Measurements from ENCODE around the gene ACER2. TPM values are rescaled to one million over a fixed set of nuclear protein-coding genes. Genes with fewer than 3 reads are reported as not detected.
"Not testable (repeated sequence)": the region's sequence is repeated elsewhere in the genome, so short reads cannot be mapped to it uniquely, and the experiment has no call there.

Gene ACER2
- total and polyA plus RNA-seq, 5 donors from 2014 or later = 0.21 to 2.9 (median 0.87) TPM

- Mint-ChIP-seq H3K4me1 (peaks cover 0 to 2% (median 0%) of the 10 kb centered on the region in 4 donors), H3K9me3 (peaks cover 0 to 1% (median 0%) of the 10 kb centered on the region in 7 donors), H3K27ac (peak overlapping the region in 1 of 3 donors; percentile 42), H3K36me3 (peaks cover 29% of the 10 kb centered on the region), H3K27me3 (no peaks in the 10 kb centered on the region), H3K4me3 (no peak overlapping the region)
- Histone ChIP-seq H3K27ac (ENCODE audit: insufficient read depth, low read length, poor library complexity, severe bottlenecking) (no peak overlapping the region), H3K4me3 (ENCODE audit: low read depth, low read length) (no peak overlapping the region), H3K4me1 (ENCODE audit: control insufficient read depth, insufficient read depth, low read length, poor library complexity, severe bottlenecking) (no peaks in the 10 kb centered on the region), H3K36me3 (ENCODE audit: control insufficient read depth, insufficient read depth, low read length) (peaks cover 7% of the 10 kb centered on the region), H3K27me3 (ENCODE audit: control insufficient read depth, insufficient read depth, low read length) (no peaks in the 10 kb centered on the region), H3K9me3 (ENCODE audit: control insufficient read depth in 2 of 2, low read length in 2 of 2) (no peaks in the 10 kb centered on the region)
- ATAC-seq (ENCODE audit: low read depth in 2 of 2) = no peak
- DNase-seq = no peak
These were observed 14.4 kb downstream of the ACER2 start for GRCh38 chr9:19423163-19423562.

- Histone ChIP-seq H3K4me3 (ENCODE audit: low read depth, low read length) (no peak overlapping the region), H3K27ac (ENCODE audit: insufficient read depth, low read length, poor library complexity, severe bottlenecking) (no peak overlapping the region), H3K36me3 (ENCODE audit: control insufficient read depth, insufficient read depth, low read length) (peaks cover 7% of the 10 kb centered on the region), H3K9me3 (ENCODE audit: control insufficient read depth in 2 of 2, low read length in 2 of 2) (no peaks in the 10 kb centered on the region), H3K4me1 (ENCODE audit: control insufficient read depth, insufficient read depth, low read length, poor library complexity, severe bottlenecking) (no peaks in the 10 kb centered on the region), H3K27me3 (ENCODE audit: control insufficient read depth, insufficient read depth, low read length) (no peaks in the 10 kb centered on the region)
- no peak for DNase-seq
- H3K27ac Mint-ChIP-seq = no peak overlapping the region
- no peaks in the 10 kb centered on the region for H3K27me3 Mint-ChIP-seq
- no peak overlapping the region for H3K4me3 Mint-ChIP-seq
- H3K9me3 Mint-ChIP-seq = peaks cover 0 to 1% (median 0%) of the 10 kb centered on the region in 7 donors
- H3K4me1 Mint-ChIP-seq = peaks cover 0 to 2% (median 0%) of the 10 kb centered on the region in 4 donors
- H3K36me3 Mint-ChIP-seq = peaks cover 33% of the 10 kb centered on the region
- ATAC-seq (ENCODE audit: low read depth in 2 of 2) = no peak
These were observed 15.5 kb downstream of the ACER2 start for GRCh38 chr9:19424176-19424779.

- no peak overlapping the region for H3K4me3 ChIP-seq (ENCODE audit: low read depth, low read length)
- H3K4me1 ChIP-seq (ENCODE audit: control insufficient read depth, insufficient read depth, low read length, poor library complexity, severe bottlenecking) = no peaks in the 10 kb centered on the region
- Mint-ChIP-seq H3K4me3 (no peak overlapping the region), H3K36me3 (peaks cover 38% of the 10 kb centered on the region), H3K27ac (no peak overlapping the region), H3K27me3 (no peaks in the 10 kb centered on the region), H3K4me1 (no peaks in the 10 kb centered on the region), H3K9me3 (no peaks in the 10 kb centered on the region)
- ATAC-seq (ENCODE audit: low read depth in 2 of 2) (no peak), DNase-seq (no peak)
- no peaks in the 10 kb centered on the region for H3K27me3 ChIP-seq (ENCODE audit: control insufficient read depth, insufficient read depth, low read length)
- H3K36me3 ChIP-seq (ENCODE audit: control insufficient read depth, insufficient read depth, low read length) = peaks cover 4% of the 10 kb centered on the region
- H3K27ac ChIP-seq (ENCODE audit: insufficient read depth, low read length, poor library complexity, severe bottlenecking) = no peak overlapping the region
- no peaks in the 10 kb centered on the region for H3K9me3 ChIP-seq (ENCODE audit: control insufficient read depth in 2 of 2, low read length in 2 of 2)
These were observed 20.8 kb downstream of the ACER2 start for GRCh38 chr9:19429595-19429994.

- Mint-ChIP-seq H3K27me3 (no peaks in the 10 kb centered on the region), H3K4me1 (no peaks in the 10 kb centered on the region), H3K4me3 (no peak overlapping the region), H3K27ac (no peak overlapping the region), H3K36me3 (peaks cover 36% of the 10 kb centered on the region), H3K9me3 (no peaks in the 10 kb centered on the region)
- no peak overlapping the region for H3K27ac ChIP-seq (ENCODE audit: insufficient read depth, low read length, poor library complexity, severe bottlenecking)
- no peaks in the 10 kb centered on the region for H3K4me1 ChIP-seq (ENCODE audit: control insufficient read depth, insufficient read depth, low read length, poor library complexity, severe bottlenecking)
- no peak overlapping the region for H3K4me3 ChIP-seq (ENCODE audit: low read depth, low read length)
- ATAC-seq (ENCODE audit: low read depth in 2 of 2) = no peak
- no peaks in the 10 kb centered on the region for H3K9me3 ChIP-seq (ENCODE audit: control insufficient read depth in 2 of 2, low read length in 2 of 2)
- H3K27me3 ChIP-seq (ENCODE audit: control insufficient read depth, insufficient read depth, low read length) = no peaks in the 10 kb centered on the region
- peaks cover 6% of the 10 kb centered on the region for H3K36me3 ChIP-seq (ENCODE audit: control insufficient read depth, insufficient read depth, low read length)
- DNase-seq = no peak
These were observed 21.5 kb downstream of the ACER2 start for GRCh38 chr9:19430201-19430760.

- H3K36me3 Mint-ChIP-seq = peaks cover 33% of the 10 kb centered on the region
- Histone ChIP-seq H3K4me3 (ENCODE audit: low read depth, low read length) (no peak overlapping the region), H3K27me3 (ENCODE audit: control insufficient read depth, insufficient read depth, low read length) (no peaks in the 10 kb centered on the region), H3K9me3 (ENCODE audit: control insufficient read depth in 2 of 2, low read length in 2 of 2) (no peaks in the 10 kb centered on the region), H3K27ac (ENCODE audit: insufficient read depth, low read length, poor library complexity, severe bottlenecking) (no peak overlapping the region), H3K4me1 (ENCODE audit: control insufficient read depth, insufficient read depth, low read length, poor library complexity, severe bottlenecking) (no peaks in the 10 kb centered on the region), H3K36me3 (ENCODE audit: control insufficient read depth, insufficient read depth, low read length) (peaks cover 7% of the 10 kb centered on the region)
- H3K27me3 Mint-ChIP-seq = no peaks in the 10 kb centered on the region
- H3K4me3 Mint-ChIP-seq = no peak overlapping the region
- no peak overlapping the region for H3K27ac Mint-ChIP-seq
- peaks cover 0 to under 1% (median 0%) of the 10 kb centered on the region in 4 donors for H3K4me1 Mint-ChIP-seq
- no peak for ATAC-seq (ENCODE audit: low read depth in 2 of 2)
- H3K9me3 Mint-ChIP-seq = no peaks in the 10 kb centered on the region
- DNase-seq = no peak
These were observed 22.8 kb downstream of the ACER2 start for GRCh38 chr9:19431361-19432171.

- Histone ChIP-seq H3K27me3 (ENCODE audit: control insufficient read depth, insufficient read depth, low read length) (no peaks in the 10 kb centered on the region), H3K9me3 (ENCODE audit: control insufficient read depth in 2 of 2, low read length in 2 of 2) (no peaks in the 10 kb centered on the region), H3K27ac (ENCODE audit: insufficient read depth, low read length, poor library complexity, severe bottlenecking) (no peak overlapping the region), H3K36me3 (ENCODE audit: control insufficient read depth, insufficient read depth, low read length) (peaks cover 5% of the 10 kb centered on the region), H3K4me1 (ENCODE audit: control insufficient read depth, insufficient read depth, low read length, poor library complexity, severe bottlenecking) (no peaks in the 10 kb centered on the region), H3K4me3 (ENCODE audit: low read depth, low read length) (no peak overlapping the region)
- Mint-ChIP-seq H3K4me3 (no peak overlapping the region), H3K36me3 (peaks cover 32% of the 10 kb centered on the region), H3K27me3 (no peaks in the 10 kb centered on the region), H3K27ac (no peak overlapping the region), H3K4me1 (peaks cover 0 to 5% (median 2%) of the 10 kb centered on the region in 4 donors), H3K9me3 (no peaks in the 10 kb centered on the region)
- DNase-seq (no peak), ATAC-seq (ENCODE audit: low read depth in 2 of 2) (no peak)
These were observed 23.7 kb downstream of the ACER2 start for GRCh38 chr9:19432473-19432872.

- not testable (repeated sequence) for H3K36me3 ChIP-seq (ENCODE audit: control insufficient read depth, insufficient read depth, low read length); H3K4me3 ChIP-seq (ENCODE audit: low read depth, low read length); H3K27me3 Mint-ChIP-seq; H3K27me3 ChIP-seq (ENCODE audit: control insufficient read depth, insufficient read depth, low read length); H3K9me3 ChIP-seq (ENCODE audit: control insufficient read depth in 2 of 2, low read length in 2 of 2); H3K4me1 Mint-ChIP-seq; H3K27ac Mint-ChIP-seq; DNase-seq; H3K27ac ChIP-seq (ENCODE audit: insufficient read depth, low read length, poor library complexity, severe bottlenecking); H3K9me3 Mint-ChIP-seq; ATAC-seq (ENCODE audit: low read depth in 2 of 2); H3K4me1 ChIP-seq (ENCODE audit: control insufficient read depth, insufficient read depth, low read length, poor library complexity, severe bottlenecking); H3K4me3 Mint-ChIP-seq
- peaks cover 35% of the 10 kb centered on the region for H3K36me3 Mint-ChIP-seq
These were observed 24.9 kb downstream of the ACER2 start for GRCh38 chr9:19433729-19434128.
